ENCODE results near the gene SSTR1. TPM values are rescaled to one million over a fixed set of nuclear protein-coding genes. Genes with fewer than 3 reads are reported as not detected.
A peak's percentile ranks its signal among the peaks of the same experiment; 100 is the strongest.
"Not testable (repeated sequence)": the region's sequence is repeated elsewhere in the genome, so short reads cannot be mapped to it uniquely, and the experiment has no call there.

The SSTR1 gene, protein sequence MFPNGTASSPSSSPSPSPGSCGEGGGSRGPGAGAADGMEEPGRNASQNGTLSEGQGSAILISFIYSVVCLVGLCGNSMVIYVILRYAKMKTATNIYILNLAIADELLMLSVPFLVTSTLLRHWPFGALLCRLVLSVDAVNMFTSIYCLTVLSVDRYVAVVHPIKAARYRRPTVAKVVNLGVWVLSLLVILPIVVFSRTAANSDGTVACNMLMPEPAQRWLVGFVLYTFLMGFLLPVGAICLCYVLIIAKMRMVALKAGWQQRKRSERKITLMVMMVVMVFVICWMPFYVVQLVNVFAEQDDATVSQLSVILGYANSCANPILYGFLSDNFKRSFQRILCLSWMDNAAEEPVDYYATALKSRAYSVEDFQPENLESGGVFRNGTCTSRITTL
- 0.17 and 0.33 TPM in 2 replicates for total RNA-seq

DNA sequence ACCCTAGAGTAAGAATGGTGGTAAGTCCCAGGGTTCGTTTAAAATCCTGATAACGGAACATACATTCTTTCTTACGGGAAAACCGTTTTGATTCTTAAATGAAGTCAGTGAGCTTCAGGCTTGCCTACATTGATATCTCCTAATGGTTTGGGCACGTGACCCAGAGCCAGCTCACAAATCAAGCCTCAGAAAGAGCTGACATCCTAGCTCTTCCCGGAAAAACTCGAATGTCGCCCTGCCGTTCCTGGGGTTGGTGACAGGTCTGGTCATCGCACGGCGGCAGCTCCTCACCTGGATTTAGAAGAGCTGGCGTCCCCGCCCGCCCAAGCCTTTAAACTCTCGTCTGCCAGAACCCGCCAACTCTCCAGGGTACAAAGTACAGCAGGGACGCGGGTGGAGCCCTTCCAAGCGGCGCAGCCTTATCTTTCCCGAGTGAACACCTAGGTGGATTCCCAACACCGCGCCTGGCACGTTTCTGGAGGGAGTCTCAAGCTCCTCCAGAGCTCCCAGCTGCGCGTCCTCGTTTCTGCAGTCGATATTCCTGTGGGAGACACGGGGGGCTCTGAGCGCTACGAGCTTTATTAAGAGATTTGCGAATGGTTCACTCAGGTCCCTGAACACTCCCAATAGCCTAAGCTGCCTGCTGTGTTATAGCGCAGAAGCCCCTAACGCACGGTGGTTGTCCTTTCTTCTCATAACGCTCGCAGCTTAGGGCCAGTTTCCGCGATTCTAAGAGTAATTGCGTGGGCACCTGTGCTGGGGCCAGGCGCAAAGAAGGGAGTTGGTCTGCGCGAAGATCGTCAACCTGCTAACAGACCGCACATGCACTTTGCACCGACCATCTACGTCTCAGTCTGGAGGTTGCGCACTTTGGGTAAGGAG is at the start of gene SSTR1:
Gene SSTR1, plus strand, starts transcription at position 169 of the 882 bp plus-strand sequence. CDS start 1,486 bp downstream, outside the sequence.
- DNase-seq, result peak; percentile 37

DNA sequence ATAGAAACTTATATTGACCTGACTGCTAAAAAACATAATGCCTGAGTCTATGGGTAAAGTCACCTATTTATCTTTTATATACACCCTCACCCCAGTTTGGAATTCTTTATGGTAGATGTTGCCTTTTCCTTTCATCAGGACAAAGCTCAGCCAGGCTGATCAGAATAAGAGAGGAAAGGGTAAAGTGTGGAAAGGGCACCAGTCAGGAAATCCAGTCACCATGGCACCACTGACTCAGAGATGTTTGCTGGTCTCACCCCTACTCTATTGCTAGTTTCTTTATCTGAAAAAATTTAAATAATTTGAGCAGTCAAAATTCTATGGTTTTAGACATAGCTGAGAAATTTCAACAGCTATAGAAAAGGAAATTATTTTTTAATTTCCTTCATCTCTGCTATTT is 49.2 kb upstream of the SSTR1 start:
- DNase-seq, result peak; percentile 23

DNA sequence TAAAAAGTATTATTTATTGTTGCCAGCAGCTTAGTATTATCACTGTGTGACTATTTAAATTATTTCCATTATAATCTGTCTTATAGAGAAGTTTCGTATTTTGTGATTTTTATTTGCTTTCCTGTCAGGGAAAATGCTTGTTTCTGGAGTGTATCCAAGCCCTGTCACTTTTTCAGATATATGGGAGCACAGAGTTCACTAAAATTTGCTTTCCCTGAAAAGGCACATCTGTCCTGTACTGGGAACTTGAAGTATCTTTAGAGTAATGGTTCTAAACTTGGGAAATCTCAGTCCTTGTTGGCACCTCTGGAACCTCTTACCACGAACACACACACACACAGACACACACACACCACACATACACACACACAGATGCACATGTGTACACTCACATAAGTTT is 39.3 kb upstream of the SSTR1 start:
- DNase-seq, result no peak

DNA sequence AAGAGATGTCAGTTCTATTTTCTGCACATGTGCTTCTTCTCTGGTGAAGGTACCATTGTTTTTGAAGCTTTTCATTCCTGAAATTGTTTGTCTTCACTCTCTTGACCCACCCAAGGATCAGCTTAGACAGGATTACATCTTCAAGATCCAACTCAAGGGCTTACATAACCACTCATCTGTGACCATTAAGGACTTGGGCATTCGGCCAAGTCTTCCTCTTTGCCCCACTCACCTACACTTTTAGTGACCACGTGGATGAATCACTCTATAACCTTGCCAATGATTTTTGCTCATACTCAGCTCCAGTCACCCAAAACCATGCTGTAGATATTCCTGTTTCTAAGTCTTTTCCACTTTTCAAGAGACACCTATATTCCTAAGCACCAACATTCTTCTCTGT is 36.5 kb upstream of the SSTR1 start:
- DNase-seq, result no peak

DNA sequence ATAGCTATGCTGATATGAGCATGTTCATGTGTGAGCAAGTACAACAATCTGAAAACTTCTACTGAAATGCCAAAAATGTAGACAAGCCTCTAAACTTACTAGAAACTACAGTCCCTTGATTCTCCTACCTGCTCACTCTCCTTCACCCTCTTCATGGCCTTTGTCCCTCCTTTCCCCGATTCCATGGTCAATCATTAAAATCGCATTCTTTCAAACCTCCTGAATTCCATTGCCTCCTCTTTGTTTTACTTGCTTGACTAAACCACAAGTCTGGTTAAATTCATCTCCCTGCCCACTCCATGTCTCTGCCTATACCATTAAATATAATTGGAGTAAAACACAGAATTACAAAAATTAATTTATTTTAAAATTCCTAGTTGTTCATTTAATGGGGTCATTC is 33.0 kb upstream of the SSTR1 start:
- DNase-seq, result no peak

DNA sequence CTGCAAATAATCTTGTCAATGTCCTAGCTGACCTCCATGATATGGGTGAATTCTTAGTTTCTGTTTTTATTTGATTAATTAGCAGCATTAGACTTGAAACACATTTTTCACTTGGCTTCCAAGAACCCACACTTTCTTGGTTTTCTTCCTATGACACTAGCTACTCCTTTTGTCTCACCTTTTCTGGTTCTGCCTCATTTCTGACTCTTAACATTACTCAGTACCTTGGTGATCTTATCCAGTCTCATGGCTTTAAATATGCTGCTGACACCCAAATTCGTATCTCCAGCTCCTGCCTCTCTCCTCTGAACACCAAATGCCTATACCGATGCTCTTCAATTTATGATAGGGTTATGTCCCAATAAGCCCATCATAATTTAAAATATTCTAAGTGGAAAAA is 32.0 kb upstream of the SSTR1 start:
- no peak for DNase-seq

DNA sequence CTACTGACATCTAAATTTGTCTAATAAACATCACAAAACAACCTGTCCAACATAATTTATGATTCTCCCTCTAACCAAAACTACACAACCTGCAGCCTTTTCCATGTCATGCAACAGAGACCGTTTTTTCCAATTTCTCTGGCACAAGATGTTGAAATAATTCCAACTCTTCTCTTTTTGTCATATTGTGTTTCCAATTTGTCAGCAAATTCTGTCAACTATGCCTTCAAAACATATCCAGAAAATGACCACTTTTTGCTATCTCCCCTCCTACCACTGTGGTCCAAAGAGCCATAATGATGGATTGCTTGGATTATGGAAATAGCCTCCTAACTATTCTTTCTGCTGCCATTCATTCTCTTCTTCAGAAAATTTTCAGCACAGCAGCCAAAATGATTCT is 31.3 kb upstream of the SSTR1 start:
- DNase-seq, result no peak

DNA sequence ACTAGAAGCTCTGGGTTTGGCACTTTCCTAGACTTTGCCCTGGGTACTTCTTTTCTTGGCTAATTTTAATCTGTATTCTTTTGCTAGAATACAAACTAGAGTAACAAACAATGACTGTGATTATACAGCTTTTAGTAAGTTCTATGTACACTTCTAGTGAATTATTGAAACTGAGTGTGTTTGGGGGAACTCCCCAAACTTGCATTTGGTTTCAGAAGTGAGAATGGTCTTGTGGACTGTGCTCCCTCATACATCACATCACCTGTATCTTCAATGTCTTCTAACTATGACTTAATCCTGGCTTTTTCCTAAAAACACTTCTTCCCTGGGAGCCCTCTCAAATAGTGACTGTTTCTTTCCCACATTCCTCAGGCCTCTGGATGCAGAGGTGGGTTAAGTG is 23.6 kb upstream of the SSTR1 start:
- no peak for DNase-seq

DNA sequence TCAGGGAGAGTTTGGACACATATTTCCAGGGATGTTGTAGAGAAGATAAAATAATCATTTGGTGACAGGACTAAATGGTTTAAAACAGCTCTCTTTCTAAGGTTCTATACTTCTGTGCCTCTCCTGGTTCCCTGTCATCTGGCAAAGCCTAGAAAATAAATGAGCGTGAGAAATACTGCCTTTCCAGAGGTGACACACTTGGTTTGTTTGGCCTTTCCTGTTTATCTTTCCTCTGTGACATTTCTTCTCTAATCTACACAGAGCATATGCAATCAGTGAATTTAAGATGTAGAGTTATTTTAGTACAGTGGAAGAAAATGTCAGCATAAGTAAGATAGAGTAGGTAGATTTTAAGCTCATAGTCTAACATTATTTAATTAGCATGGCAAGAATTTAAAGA is 22.0 kb upstream of the SSTR1 start:
- DNase-seq, result no peak

DNA sequence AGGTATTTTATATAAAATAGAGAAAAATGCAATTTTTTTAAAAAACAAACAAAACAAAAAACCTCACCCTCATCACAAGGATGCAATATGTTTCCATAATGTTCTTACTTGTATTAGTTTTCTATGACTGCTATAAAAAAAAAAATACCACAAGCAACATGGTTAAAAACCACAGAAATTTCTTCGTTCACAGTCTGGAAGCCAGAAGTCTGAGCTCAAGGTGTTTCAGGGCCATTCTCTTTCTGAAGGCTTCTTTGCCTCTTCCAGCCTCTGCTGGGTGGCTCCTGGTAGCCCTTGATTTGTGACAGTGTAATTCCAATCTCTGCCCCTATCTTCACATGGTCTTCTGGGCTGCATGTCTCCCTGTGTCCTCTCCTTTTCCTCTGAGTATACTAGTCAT is 21.5 kb upstream of the SSTR1 start:
- no peak for DNase-seq

DNA sequence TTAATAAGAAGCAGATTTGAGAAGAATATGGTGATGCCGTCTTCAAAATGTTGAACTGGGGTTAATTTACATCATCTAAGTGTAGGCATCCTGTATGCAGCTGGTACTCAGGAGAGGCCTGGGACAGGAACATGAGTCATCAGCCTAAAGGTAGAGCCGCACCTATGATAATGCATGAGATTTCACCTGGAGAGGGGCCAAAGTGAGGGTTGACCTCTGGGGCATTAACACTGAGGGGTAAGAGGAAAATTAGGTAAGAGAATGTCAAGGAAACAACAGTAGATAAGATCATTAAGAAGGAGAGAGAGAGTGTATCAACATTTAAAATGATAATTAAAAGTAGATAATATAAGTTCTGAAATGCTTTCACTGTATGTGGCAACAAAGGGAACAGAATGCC is 20.2 kb upstream of the SSTR1 start:
- no peak for DNase-seq

DNA sequence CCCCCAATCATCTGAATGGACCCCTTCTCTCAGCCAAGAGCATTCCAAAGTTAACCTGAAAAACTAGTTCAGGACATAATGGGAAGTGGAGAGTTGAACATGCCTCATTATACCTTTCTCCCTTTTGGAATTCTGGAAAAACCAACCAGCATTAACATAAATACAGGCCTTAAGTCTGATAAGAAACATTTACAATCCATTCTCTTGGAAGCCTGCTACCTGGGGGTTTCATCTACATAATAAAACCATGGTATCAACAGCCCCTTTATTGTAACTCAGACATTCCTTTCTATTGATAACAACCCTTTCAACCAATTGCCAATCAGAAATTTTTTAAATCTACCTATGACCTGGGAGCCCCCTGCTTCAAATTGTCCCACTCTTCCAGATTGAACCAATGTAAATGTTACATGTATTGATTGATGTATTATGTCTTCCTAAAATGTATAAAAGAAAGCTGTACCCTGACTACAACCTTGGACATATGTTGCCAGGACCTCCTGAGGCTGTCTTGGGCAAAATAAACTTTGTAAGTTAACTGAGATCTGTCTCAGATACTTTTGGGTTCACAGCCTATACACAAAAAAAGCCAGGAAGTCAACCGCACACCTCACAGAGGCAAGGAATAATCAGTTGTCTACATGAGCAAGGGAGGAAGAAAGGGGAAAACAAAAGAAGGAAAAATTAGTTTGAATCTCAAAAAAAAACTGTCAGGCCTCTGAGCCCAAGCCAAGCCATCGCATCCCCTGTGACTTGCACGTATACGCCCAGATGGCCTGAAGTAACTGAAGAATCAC is 17.6 kb upstream of the SSTR1 start:
- DNase-seq, result no peak

DNA sequence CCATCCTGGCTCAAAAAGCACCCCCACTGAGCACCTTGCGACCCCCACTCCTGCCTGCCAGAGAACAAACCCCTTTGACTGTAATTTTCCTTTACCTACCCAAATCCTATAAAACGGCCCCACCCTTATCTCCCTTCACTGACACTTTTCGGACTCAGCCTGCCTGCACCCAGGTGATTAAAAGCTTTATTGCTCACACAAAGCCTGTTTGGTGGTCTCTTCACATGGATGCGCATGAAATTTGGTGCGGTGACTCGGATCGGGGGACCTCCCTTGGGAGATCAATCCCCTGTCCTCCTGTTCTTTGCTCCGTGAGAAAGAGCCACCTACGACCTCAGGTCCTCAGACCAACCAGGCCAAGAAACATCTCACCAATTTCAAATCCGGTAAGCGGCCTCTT is 16.9 kb upstream of the SSTR1 start:
- DNase-seq, result not testable (repeated sequence)

DNA sequence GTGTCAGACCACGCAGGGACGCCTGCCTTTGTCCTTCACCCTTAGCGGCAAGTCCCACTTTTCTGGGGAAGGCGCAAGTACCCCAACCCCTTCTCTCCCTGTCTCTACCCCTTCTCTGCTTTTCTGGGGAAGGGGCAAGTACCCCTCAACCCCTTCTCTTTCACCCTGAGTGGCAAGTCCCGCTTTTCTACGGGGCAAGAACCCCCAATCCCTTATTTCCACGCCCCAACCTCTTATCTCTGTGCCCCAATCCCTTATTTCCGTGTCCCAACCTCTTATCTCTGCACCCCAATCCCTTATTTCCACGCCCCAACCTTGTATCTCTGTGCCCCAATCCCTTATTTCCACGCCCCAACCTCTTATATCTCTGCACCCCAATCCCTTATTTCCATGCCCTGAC is 16.2 kb upstream of the SSTR1 start:
- DNase-seq, result not testable (repeated sequence)

DNA sequence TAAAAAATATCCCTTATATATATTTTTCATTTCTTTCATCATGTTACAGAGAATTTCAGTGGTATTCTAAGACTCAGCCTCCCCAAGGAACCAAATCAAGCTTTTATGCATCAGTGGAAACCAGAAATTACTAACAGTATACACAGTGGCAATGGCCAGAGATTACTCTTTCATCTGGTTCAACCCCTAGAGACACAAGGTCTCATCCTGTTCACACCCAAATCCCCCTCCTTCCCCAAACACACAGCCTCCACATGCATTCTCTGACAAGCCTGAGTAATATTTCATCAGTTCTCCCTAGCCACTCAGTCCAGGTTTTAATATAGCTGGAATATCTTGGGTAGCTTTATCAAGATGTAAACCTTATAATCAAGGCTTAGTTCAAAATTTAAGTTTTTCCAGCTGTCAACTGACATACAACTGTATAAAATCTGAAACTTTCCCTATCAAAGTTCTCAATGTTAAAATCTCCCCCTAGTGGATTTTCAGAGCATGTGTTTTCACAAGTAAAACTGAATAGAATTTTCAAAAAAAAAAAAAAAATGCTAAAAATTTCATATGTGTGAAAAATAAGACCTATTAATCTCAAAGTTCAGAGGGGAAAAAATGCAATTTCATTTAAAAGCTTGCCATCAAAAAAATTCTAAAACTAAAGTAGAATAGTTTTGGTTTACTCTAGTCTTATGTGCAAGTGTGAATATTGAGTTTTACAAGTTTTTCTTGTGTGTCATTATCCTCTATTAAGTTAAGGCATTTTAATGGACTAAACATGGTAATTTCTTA is 10.5 kb upstream of the SSTR1 start:
- DNase-seq, result peak; percentile 13

DNA sequence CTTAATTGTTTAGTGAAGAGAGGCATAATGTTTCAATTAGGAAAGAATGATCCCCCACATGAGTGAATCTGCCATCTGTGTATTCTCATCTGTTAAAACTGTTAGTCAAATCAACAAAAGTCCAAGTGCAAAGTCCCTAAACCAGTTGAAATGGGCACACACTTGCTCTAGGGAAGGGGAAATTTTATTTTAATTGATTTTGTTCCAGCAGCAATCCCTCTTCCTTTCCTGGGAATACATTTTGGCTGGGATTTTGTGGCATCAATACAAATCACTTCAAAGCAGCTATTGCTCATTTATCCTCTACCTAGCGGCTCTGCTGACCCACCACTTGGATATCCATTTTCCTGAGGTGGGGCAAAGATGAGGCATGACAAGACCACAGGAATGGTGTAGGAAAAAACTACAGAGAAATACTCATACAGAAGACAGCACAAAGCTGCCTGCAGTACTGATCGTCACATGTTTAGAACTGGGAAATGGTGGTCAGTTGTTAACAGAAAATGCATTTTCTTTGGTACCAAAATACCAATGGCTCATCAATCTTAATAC is 9.8 kb upstream of the SSTR1 start:
- DNase-seq, result no peak

DNA sequence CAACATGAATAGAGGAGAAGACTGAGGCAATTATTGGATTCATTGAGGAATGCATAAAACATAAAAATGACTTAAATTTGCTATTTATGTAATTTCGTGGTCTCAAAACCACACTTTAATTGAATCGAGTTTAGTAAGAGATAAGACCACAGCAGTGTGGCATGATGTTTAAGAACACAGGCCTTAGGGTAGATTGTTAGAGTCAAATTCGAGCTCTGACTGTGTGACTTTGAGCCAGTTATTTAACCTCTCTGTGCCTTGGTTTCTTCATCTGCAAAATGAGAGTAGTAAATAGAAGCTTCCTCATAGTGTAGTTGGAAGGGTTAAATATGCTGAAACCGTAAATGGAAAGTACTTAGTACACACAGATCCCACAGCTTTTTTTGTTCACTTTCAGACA is 9.3 kb upstream of the SSTR1 start:
- no peak for DNase-seq

DNA sequence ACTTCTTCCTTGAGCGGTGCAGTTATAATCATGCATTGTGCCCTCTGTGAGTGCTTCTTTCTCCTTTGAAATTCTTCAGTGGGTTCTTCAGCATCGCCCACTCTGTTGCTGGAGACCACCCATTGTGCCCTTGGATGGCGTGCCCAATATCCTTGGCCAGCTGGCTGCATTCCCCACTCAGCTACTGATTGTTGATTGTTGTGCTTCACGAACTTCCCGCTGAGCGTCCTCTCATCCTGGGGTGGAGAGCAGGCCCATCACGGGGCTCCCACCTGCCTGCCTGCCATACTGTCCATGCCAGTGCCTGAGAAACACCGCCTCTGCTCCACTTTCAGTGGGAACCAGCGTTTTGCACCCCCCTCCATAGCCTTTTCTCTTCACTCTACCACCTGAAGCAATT is 8.6 kb upstream of the SSTR1 start:
- no peak for DNase-seq

DNA sequence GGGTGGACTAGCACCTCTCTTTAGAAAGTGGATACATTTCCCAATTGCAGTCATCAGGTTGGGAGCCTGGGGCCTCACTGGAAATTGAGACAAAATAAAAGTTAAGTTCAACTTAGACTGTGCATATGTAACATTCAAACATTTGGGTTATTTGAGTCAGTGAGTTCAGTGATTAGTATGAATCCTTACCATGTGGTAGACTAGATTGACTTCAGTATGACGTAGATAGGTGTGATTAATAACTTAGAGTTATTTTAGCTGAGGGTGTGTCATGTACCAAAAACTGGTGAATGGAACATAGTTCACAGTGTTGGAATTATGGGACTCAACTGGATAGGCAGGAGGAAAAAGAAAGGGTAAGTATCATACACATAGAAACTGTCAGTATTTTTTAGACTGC is 8.0 kb upstream of the SSTR1 start:
- no peak for DNase-seq

DNA sequence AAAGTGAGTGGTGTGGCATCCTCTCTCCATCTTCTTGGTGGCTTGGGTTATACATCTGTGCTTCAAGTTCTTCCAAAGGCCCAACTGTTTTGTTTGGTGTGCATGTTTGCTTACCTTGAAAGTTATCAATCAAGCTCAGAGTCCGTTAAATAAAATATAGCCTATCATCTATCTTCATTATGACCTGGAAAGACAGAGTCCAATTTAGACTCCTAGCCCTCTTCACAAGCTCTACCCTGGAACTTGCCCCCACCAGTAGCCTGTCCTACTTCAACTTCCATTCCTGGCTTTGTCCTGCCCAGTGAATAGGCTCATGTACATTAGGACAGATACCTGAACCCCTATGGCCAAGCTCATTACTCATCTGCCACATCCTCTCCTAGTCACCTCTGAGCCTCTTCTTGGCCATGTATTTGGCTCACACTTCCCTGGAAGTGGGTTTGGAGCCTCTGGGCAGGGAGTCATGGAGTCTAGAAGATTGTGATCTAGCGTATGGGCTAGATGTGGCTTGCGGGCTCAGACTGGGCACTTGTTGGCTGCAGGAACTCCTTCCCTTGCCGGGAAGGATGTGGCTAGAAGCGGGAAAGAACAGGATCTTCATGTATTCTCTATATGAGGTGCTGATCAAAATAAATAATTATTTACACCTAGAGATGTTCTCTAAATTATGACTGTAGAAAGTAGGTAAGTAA is 6.4 kb upstream of the SSTR1 start:
- DNase-seq, result no peak

DNA sequence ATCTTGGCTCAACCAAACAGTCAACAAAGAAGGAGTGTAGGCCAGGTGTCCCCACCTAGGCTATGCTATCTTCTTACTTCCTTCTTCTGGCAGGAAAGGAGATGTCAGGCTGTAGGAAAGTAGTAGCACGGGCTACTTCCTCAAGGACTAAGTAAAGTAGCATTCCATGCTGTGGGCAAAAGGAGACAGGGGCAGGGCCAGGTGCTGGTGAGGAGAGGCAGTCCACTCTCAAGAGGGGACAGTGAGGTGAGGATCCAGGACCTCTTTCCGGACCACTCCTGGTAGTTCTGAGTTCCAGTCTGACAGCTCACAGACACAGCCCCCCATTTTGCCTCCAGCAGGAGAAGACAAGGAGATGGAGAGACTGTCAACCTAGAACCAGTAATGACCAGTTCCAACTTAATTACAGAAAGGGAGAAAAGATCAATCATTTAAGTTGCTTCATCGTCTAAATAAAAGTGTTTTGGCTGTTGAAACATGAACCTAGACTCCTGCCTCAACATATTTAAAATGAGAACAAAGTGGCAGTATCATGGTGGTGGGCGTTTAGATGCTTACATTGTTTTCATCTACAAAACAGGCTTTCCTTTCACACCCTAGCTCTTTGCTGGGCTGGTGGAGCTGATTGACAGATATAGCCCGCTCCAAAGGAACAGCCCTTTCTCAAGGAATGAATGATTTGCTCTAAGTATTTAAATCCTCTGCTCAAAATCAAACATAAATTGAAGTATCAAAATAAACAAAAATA is 5.1 kb upstream of the SSTR1 start:
- no peak for DNase-seq
